Measurements from ENCODE around the gene PRUNE1.

Gene PRUNE1

DNA sequence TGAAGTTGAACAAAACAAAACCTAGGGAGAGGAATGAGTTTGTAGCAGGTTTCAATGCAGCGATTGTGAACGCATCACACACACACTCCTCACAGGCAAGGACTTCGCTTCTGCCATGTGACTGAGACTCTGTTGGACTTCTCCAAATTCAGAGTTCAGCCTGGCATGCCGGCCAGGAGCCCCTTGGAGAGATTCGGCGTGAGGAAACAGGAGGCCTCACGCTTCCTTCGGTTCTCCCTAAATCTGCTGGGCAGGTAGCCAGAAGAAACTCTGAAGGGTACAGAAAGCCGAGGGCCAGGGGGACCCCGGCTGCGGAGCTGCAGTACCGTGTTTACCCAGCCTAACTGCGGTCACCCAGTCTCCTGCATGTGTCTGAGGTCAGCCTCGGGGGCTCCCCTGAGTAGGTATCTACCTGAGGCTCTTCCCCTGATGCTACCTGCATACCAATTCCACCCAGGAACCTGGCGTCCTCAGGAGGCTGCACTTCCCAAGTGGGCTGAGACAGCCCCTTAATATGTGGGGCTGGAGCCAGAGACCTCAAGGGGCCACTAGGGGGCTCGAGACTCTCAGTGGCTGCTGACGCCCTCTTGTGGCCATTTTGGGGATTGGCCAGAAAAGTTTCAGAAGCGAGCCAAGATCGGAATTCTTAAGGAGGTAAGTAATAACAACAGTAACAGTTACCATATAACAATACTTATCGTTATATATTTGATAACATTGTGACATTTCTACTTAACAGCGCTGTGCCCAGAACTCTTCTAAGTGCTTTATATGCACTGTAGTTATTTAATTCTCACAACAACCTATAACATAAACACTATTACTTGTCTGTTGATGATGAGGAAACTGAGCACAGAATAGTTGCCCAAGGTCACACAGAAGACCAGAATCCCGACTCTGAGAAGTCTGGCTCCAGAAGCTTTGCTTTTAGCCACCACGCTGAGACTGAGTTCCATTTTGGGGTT is 28.9 kb upstream of the PRUNE1 start:
- peak; percentile 92 for DNase-seq (ENCODE audit: low spot score)

DNA sequence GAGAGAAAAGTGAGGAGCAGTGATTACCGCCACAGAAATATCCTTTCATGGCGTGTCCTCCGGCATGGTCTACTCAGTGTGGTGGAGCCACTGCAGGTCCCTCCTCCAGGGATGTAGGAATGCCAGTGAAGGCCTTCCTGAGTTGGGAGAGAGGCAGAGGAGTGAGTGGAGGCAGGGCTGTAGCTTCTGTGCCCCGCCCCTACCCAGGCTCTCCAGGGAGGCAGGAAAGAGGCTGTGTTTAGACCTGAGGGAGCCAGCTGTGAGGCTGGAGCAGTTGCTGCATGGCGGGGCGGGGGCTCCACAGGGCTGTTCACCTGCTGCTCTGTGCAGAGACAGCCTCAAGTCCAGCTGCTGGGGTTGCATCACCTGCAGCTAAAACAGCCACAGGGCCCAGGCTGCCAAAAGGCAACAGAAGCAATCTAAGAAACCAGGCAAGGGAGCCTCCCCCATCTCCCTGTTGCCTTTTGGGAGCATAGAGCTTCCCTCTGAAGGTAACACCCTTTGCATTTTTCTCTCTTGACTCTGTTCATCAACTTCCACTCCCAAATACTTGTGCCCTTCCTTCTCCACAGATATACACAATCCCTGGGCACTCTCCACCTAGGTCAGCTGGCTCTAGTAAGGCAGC is 27.0 kb upstream of the PRUNE1 start:
- DNase-seq (ENCODE audit: low spot score) = peak; percentile 69

DNA sequence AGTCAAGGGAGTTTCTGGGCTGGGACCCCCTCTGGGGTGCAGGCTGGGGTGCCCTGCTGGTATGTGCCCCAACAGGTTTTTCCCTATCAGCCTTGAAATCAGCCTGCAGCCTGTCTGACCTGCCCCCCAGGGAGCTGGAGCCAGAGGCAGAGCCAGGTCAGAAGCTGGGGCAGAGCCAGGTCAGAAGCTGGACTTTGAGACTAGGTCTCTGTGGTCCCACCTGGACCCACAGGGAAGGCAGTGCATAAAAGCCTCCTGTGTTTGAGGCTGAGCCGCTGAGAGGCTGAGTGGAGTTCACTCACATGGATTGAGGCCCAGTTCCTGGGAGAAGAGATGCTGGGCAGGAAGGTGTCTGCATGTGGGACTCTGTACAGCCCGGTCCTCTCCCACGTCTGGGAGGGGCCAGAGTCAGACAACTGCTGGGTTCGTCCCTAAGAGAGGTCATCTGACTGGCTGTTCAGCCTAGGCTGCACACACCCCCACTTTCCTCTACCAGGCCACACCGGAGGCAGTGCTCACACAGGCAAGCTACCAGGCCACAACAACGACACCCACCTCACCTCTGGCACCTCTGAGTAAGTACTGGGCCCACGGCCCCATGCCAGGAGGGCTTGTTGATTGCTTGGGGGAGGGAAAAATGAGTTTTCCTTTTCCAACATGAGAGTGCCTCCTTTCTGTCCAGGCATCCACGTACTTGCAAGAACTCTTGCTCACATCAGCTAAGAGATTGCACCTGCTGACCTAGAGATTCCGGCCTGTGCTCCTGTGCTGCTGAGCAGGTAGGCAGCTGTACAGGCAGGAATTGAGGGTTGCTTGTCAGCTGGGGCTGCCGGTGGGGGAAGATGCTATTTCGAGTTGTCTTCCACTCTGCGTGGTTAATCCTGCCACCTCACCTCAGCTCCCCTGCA is 26.2 kb upstream of the PRUNE1 start, which contains the start of gene ANXA9:
ANXA9 (plus strand) TSS at position 488 of the 908 bp plus-strand sequence. CDS start 814 bp downstream, outside the sequence.
- peak; percentile 74 for DNase-seq (ENCODE audit: low spot score)

DNA sequence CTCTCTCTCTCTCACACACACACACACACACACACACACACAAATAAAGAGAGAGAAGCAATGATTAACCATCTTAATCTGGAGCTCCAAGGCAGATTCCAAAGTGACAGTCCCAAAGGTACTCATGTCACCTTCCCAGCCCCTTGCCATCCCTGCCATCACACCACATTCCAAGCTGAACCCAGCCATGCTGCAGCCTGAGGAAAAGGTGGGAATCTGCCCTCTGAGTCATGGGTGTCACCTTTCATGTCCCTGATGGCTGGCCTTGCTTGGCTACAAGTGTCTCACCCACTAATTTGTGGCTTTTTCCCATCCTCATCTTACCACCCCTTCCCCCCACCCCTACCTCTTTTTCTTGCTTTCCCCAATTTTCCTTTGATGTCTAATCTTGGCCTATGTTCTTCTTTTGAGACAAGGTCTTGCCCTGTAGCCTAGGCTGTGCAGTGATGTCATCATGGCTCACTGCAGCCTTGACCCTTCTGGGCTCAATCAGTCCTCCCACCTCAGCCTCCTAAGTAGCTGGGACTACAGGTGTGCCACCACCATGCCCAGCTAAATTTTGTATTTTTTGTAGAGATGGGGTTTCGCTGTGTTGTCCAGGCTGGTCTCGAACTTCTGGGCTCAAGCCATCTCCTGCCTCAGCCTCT is 22.9 kb upstream of the PRUNE1 start:
- DNase-seq (ENCODE audit: low spot score) = no peak

DNA sequence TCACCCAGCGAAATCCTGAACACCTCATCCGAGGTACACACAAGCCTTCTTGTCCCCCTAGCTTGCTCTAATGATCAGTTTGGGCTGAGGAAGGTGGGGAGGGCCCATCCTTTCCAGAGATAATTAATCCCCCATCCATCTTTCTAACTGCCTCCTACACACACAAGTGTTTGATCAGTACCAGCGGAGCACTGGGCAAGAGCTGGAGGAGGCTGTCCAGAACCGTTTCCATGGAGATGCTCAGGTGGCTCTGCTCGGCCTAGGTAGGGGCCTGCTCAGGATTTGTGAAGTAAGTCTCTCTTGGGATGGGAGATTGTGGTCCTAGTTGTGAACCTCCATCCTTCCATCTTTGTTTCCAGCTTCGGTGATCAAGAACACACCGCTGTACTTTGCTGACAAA is 20.3 kb upstream of the PRUNE1 start:
- no peak for DNase-seq (ENCODE audit: low spot score)

DNA sequence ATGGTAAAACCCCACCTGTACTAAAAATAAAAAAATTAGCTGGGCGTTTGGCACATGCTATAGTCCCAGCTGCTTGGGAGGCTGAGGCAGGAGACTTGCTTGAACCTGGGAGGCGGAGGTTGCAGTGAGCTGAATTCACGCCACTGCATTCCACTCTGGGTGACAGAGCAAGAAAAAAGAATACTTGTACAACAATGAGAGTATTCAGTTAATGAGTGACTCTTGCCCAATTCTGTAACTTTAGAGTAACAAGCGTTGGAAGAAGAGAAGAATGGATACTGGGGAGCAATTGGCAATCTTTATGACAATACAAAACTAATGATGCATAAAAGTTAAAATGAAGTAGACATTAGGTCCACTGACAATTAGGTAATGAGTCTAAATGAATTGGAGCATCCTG is 15.6 kb upstream of the PRUNE1 start:
- DNase-seq (ENCODE audit: low spot score) = no peak

DNA sequence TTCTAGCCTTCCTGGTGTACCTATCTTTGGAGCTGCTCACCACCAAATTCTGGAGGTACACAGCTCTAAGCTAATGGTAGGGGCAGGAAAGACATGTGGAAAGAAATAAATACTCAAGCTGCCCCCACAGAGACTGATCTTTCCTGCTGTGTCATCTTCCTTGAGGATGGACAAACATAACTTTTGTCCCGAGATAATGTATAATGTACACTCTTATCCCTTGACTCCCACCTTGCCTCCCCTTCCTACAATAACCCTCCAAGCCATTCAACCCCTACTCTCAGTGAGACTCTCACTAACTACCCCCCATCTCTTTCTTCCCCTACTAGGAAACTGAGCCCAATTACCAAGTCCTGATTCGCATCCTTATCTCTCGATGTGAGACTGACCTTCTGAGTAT is 14.0 kb upstream of the PRUNE1 start:
- DNase-seq (ENCODE audit: low spot score) = no peak

DNA sequence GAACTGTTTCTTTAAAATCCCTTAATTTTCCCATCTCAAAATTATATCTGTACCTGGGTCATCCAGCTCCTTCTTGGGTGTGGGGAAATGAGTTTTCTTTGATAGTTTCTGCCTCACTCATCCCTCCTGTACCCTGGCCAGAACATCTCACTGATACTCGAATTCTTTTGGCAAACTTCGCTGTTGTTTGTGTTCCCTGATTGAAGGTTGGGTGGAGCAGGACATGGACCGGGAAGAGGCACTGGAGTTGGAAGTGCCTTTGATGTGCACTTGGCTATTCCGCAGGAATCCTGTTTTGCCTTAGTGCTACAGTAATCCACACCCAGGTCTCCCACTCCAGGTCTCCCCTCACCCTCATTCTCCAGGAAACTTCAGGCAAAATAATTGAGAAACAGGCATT is 12.8 kb upstream of the PRUNE1 start:
- DNase-seq (ENCODE audit: low spot score) = no peak

DNA sequence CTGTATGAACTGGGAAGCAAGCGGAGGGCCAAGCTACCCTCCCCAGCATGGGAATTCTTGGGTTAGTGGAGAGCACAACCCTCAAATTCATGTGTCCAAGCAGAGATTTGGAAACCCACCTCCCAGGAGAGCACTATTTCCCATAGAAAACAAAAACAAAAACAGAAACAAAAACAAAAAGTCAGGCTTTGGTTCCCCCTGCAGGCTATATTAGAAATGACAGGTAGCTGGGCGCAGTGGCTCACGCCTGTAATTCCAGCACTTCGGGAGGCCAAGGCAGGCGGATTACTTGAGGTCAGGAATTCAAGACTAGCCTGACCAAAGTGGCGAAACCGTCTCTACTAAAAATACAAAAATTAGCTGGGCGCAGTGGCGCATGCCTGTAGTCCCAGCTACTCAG is 12.4 kb upstream of the PRUNE1 start:
- DNase-seq (ENCODE audit: low spot score) = no peak

DNA sequence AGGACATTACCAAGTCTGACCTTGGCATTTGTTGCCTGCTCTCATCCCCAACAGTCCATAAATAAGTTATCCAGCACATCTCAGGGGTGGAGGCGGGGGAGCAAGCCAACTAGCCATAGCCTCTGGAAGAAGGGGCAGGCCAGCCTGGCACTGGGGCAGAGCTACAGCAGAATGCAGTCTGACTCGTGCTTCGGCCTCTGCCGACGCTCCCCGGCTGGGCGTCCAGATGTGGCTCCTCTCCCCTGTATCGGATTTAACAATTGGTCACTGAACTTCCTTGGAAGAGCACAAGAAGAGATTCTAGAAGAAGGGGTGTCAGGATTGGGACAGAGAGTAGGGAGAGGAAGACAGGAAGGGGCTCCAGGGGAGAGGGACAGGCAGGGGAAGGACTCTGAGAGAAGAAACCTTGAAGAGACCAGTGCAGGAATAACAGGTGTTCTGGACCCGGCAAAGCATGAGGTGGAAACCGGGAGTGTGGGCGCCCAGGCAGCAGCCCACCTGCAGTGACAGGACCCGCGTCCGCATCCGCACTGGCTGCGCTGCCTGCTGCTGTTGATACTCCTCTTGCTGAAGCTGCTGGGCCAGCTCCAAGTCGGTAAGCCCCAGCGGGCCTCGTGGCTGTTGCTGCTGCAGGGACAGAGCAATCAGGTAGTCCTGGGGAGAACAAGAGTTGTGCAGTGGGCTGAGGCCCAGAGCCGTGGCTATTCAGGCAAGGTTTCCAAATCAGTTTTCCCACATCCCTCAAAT is 10.9 kb upstream of the PRUNE1 start:
- no peak for DNase-seq (ENCODE audit: low spot score)

DNA sequence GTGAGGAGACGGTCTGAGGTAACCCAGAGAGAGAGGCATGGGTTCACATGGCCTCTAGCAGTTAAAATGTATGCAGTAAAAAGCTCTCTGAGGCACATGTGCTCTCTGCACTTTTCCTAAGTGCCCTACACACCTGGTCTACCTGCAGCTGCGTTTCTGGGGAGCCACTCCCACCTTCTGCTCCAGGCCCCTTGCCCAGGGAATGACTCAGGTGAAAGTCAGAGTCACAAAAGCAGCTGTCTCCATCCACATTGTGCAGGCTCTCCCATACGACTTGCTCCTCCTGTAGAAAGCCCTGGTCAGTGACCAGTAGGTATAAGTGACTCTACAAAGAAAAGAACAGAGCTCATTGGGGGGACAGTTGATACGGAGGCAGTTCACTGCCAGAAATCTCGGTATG is 10.3 kb upstream of the PRUNE1 start:
- DNase-seq (ENCODE audit: low spot score) = no peak

DNA sequence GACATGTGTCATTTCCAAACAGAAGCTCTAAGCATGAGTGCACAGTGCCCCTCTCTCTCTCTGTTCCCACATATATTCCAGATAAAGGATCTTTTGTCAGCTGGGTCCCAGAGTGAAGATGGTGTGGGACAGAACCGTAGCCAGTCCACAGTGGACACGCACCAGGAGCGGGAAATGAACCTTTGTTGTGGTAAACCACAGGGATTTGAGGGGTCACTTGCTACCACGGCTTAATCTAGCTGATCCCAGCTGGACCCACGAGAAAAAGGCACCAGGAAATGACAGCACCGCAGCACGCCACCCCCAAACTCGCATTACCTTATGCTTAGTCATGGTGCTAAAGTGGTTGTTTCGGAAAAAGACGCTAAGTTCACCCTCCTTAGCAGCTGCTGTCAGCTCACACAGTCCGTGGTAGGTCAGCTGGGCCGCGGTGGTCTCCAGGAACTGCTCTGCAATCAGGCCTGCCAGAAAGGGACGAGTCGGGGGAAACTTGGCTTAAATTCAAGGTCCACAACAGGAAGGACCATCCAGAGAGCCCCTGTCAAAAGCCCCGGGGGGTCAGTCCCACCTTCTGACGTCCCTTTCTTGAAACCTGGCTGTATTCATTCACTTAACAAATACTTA is 9.1 kb upstream of the PRUNE1 start:
- no peak for DNase-seq (ENCODE audit: low spot score)

DNA sequence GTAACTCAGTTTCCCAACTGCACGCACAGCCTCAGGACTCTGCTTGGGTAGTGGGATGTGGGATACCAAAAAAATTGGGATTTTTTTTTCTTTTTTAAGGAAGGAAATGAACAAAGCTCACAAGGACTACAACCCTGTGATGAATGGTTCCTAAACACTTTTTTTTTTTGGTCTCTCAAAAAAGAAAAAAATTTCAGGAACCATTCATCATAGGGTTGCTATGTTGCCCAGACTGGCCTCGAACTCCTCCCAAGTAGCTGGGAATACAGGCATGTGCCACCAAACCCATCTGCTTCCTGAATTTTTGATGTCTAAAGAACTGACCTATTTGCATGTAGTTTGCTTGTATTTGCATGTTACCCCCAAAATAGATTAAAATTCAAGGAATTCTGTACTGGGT is 8.3 kb upstream of the PRUNE1 start:
- no peak for DNase-seq (ENCODE audit: low spot score)

DNA sequence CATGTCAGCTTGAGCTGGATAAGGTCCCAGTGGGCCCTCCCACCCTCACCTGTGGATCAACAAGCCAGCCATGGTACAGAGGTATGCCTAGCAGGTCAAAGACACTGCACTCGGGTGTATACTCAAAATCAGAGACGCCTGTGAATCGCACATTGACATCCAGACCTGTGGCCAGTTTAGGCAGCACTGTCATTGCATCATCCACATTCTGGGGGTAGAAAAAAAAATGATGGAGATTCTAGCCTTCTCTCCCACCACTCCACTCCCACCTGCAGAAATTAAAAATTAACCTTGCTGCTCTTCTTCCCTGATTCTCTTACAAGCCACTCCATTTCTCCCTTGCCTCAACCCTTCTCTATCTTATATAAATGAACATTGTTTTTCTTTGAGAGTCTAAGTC is 7.8 kb upstream of the PRUNE1 start:
- DNase-seq (ENCODE audit: low spot score) = no peak

DNA sequence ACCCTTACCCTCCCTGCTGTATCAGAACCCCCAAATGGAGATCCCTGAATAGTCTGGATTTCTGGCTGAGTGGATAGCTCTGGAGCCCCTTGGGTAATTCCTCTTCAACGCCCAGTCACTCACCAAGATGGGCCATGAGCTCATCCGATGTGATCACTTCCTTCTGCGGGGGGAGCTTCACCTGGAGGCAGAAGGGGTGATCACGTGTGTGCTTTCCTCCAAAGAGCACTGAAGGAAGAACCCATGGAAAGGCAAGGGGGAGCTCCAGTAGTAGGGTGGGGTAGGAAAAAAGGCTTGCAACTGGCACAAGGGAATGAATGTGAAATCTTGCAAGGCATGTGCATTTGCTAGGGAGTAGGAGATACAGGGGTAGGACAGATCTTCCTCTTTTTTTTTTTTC is 6.6 kb upstream of the PRUNE1 start:
- no peak for DNase-seq (ENCODE audit: low spot score)

DNA sequence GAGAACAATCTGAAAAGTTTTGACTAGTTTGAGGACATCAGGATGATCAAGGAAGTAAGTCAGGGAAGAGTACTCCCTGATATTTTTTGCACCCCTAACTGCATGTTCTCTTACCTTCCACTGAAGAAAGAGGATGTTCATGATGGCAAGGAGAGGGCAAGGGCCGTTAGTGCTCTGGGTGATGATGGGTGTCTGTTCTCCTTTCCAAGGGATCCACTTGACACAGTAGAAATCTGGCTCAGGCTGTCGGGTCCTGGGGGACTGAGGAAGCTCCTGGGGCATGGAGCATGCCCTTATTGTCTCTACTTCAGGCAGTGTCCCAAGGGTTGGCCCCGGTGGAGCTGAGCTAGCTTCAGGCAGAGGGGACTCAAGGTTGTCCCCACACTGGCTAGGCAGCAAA is 6.2 kb upstream of the PRUNE1 start:
- DNase-seq (ENCODE audit: low spot score) = no peak

DNA sequence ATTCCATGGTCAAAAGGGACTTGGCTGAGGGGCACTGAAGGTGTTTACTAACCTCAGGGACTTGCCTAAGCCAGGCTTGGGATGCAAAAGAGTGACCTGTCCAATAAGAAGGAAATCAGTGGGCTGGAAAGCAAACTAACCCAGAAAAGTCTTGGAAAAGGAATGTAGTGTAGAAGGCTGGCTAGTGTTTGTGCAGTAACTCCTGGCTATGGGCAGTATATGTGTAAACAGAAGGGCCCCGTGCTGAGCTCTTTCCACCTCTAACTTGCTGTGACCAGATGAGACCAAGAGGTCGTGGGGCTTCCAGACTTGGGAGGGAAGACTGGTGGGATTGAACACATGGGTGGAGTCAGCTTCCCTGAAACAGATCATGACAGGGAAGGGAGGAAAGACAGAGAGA is 5.6 kb upstream of the PRUNE1 start:
- no peak for DNase-seq (ENCODE audit: low spot score)

DNA sequence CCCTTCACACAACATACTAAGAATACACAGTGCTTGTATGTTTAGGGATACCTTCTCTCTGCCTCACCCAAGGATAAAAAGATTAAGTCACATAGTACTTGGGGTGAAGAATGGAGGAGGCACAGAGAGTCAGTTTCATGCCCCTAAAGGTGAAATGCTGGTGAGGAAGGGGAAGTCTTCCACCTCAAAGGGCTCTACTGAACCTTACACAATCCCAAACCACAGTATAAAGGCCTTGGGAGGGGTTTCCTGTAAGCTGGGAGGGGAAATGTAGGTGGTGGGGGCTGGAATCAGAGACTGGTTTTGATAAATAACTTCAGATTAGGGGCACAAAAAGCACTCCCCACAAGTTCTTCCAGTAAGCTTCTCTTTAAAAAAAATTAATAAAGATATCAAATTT is 5.1 kb upstream of the PRUNE1 start:
- no peak for DNase-seq (ENCODE audit: low spot score)

DNA sequence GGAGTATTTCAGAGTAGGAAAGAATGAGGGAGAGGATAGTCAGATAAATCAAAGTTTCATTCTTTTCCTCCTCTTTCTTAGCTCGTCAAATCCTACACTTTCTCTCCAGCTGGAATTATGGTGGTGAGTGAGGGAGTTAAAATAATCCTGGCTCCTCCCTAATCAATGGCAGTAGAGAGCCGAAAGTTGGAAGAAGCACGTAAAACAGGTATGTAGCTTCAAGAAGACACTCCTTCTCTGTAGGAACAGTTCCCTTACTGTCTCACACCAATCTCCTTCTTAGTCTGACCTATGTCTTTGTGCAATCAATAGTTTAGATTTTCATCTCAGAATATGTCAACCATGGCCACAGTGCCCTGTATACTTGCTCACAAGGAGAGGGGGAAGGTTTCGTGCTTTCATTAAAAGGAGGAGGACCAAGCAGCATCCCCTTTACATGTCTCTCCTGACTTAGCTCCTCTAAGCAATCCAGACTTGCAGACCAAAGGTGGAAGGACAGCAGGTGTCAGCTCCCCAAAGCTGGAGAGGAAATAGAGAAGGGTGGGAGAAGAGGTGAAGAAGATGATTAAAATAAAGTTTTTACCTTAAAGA is 2.4 kb upstream of the PRUNE1 start:
- DNase-seq (ENCODE audit: low spot score) = no peak

DNA sequence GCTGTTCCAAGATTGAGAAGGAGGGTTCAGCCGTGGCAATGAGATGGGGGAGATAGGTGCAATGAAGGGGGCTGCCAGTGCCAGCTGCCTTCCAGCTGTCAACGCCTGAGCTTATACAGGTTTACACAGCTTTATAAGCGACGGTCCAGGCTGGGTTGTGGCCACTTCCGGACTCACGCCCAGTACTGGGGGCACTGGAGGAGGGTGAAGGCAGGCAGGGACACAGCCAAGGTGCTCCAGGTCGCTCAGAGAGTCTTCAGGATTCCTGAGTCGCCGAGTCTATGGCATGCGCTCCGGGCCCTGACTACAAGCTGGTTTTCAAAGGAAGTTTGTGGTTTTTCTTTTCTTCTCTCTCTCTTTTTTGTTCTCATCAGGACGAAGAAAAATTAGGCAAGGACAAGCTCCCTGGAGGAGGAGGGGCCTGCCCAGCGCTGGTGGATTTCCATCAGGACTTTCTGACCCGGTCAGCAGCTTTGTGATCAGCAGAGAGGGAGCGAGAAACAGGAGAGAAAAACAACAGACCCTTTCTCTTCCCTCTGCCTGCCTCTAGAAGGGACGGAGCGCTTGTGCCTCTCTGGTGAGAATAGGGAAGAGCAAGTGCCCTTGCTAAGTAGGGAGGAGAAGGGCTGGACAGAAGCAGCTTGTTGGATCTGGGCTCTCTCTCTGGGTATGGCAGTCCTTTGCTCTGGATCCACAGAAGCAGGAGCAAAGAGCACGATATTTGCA is 1.8 kb upstream of the PRUNE1 start, which contains the start of gene MINDY1:
MINDY1 (minus strand) TSS at position 576 of the 726 bp plus-strand sequence. CDS start 4,285 bp downstream, outside the sequence.
- DNase-seq (ENCODE audit: low spot score) = peak; percentile 78
